Hematopoietic multipotent progenitor cell treated with erythropoietin and hydrocortisone succinate and interleukin-3 and kit ligand, for 17 days (in vitro differentiated cells): ENCODE data around the gene PAX6.

Source experiments
- DNase-seq: peaks from one replicate; pipeline ENCODE4 v3.0.0-alpha.2; 2015; ENCODE audit warnings: low spot score

The PAX6 gene

GRCh38 chr11:31808721-31809540, 2.2 kb downstream of the PAX6 start:
- no peak for DNase-seq

DNA sequence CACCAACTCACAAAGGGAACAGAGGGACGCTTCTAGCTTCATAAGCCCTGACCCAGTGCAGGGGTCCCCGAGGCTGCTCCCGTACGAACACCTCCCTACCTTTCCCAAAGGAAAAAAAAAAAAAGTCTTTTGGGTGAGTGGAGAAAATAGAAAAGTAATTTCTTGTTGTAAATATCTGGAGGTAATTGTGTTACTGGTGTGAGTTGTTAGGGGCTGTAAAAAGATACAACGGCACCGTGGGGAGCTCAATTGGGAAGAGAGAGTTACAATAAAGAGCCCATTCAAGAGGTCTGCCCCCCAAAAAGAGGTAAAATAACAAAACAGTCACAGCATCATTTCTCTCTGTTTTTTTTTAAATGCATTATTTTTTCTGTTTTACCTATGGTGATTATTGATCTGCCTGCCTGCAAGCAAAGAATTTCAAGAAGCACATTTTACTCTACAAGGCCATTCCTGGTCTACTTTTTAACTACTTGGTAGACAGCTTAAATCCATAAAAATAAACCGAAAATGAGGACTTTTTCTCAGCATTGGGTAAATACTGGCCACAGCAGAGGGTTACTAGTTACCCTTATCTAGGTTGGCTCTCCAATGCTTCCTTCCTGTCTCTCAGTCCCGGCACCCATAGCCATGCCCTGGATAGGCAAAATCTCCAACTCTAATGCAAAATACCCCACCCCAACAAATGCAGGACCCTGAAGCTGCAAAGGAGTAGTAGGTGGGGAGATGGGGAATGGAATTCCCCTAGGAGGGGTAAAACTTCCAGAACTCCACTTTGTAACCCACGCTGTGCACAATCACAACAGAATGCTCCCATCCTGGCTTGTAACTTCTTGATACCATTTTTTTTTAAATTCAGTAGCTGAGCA, 3.1 kb downstream of the PAX6 start:
- DNase-seq, result no peak

DNA sequence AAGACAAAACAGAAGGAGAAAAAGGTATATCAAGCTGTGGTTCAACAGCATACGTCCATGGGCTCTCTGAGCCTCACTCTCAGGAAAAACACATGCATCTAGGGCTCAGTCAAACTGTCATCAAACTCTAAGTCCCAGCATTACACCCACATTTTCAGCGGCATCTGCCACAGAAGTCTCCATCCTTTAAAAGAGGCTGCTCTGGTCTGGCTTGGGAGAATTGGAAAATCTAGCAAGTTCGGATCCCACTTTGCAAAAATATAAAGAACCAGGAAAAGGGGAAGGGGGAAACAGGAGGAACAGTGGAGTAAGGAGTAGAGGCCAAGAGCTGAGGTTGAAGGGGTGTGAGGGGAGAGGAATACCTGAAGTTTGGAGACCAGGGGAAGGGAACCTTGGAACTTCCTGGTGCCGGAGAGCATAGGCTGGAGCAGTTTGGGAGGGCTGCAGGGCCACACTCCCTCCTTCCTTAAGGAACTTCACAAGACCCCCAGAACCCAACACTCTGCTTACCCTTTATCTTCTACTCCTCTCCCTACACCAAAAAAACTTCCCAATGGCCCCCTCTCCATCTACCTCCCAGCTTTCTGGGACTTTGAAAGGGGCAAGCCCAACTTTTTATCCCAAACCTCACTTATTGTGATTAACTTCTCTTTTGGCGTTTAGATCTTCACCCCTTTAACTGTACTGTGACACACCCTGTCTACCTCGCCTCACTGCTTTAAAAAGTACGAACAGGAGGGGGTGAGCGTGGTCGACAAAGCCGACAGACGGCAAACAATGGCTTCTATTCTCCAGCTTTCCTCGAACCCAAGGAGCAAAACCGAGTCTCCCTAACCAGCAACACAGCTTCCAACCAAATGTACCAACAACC, 4.0 kb downstream of the PAX6 start:
- DNase-seq, result no peak

DNA sequence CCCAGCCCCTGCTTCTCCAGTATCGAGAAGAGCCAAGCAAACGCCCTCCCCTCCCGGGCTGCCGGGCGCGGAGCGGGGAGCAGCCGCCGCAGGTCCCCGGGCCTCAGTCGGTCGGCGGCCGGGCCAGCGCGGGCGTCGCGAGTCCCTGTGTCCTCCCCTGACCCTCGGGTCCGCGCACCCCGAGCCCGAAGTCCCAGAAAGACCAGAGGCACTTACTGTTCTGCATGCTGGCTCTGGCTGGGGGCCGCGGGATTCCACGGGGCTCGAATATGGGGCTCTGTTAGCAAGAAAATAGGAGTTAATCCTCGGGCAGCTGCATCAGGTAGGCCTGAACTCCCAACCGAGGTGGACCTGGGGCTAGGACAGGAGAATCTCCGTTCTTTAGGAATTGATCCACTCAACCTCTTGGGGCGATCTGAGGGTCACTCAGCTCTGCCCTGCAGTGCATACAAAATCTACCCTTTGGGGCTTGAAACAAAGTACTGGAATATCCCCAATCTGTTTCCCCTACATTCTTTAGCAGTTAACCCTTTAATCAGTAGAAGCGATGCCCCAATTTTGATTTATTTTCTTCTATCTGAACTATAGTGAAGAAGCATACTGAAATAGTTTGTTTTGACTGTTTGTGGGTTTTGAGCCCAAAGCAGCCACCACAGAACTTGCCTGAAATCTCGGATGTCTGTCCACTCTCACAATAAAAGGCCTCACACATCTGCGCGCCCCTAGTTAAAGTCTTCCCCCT, 4.8 kb downstream of the PAX6 start:
- no peak for DNase-seq

DNA sequence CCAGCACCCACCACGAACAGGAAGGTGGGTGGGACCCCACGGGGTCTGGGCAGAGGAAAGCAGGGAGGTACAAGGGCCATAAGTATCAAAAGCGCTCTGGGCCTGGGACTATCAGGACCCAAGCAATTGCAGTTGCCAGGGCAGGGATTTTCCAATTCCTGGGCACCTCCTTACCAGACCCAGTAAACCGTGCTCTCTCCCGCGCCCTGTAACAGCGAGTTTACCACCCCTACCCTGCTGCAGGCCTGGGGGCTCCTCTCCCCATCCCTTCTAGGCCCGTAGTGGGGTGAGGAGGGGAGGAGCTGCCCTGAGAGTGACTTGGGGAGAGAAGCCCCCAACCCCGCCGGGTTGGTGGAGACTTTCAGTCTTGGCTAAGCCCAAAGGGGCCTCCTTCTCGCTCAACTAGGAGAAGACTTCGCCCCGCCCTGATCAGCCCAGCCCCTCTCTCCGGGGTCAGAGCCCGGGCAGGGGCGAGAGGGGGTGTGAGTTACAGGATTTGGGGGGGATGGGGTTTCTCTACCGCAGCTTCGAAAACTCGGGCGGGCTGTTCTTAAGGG, 5.4 kb downstream of the PAX6 start:
- DNase-seq, result no peak

DNA sequence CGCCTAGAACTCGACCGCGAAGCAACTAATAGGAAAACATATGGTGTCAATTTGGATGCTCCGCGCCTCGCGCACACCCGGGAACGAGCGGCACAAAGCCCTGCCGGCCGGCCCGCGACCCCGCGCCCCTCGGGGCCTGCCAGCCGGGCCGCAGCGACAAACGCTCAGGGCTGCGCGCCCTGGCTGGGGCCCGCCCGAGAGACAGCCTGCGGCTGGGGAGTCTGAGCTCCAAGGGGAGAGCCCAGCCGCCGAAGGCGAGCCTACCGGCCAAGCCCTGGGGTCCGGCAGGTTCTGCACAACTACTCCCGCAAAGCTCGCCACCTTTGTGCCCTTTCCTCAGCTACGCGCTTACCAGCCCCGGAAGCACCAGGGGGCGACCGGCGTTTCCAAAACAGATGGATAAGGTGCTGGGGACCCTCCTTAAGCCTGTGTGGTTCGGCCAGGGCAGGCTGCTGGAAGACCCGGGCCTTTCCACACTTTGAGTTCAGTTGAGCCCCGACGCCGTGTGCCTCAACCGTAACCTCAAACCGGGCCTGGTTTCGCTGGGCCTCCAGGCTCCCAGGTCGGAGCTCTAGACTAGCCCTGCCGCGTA, 6.0 kb downstream of the PAX6 start:
- no peak for DNase-seq

GRCh38 chr11:31804312-31805036, 6.6 kb downstream of the PAX6 start:
- DNase-seq, result no peak

- no peak for DNase-seq
Measured at GRCh38 chr11:31803813-31804311, 7.3 kb downstream of the PAX6 start.

- no peak for DNase-seq
Measured at GRCh38 chr11:31802990-31803812, 7.9 kb downstream of the PAX6 start.

DNA sequence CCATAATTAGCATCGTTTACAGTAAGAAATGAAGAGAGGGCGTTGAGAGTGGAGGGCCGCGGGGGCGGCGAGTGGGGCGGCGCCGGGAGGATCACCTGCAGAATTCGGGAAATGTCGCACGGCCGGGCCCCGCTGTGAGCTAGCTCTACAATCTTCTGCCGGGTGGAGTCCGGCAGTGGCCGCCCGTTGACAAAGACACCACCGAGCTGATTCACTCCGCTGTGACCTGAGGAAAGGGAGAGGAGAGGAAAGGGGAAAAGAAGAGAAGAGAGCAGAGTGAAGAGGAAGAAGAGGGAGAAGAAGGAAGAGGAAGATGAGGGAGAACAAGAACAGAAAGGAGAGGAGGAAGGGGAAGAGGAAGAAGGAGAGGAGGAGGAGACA, 8.5 kb downstream of the PAX6 start:
- DNase-seq, result no peak

GRCh38 chr11:31802000-31802551, 9.0 kb downstream of the PAX6 start:
- no peak for DNase-seq

DNA sequence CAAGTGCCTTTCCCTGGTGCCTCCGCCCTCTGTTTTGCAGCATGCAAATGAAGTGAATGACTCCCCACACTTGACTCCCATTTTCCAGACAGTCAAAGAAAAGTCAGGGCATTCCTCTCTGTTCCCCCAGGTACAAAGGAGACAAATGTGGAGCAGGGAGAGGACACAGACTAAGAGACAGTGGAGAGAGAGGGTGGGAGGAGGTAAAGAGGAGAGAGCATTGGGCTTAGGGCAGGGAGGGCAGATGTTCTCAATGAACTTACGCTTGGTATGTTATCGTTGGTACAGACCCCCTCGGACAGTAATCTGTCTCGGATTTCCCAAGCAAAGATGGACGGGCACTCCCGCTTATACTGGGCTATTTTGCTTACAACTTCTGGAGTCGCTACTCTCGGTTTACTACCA, 9.8 kb downstream of the PAX6 start:
- no peak for DNase-seq

DNA sequence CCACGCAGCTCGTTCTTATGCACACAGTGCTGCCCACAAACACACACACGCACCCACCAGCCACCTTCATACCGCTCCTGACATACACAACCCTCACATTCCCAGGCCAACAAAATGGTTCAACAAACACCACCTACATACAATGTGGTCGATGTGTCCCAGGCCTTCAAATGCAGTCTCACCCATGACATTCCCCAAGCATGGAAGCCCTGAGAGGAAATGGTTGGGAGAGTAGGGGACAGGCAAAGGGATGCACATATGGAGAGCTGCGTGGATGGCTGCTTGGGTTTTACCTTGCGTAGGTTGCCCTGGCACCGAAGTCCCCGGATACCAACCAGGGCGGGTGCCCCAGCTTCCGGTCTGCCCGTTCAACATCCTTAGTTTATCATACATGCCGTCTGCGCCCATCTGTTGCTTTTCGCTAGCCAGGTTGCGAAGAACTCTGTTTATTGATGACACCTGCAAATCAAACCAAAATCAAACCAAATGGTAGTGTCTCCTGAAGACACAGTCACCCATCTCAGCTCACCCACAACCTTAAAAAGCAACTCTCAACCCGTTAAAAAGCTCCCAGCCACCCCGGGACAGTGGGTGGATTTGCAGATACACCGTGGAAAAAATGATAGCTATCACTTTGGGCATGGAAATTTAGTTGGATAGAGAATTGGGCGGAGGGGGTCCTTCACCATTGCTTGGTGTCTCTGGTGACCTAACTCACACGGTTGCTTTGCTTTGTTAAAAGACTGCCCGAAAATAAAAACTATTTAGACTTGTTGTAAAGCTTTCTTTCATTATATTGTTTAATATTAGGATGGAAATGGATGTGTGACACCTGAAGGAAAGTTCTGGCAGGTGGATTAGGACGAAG, 10.5 kb downstream of the PAX6 start:
- no peak for DNase-seq

GRCh38 chr11:31799435-31800397, 11.4 kb downstream of the PAX6 start:
- no peak for DNase-seq

DNA sequence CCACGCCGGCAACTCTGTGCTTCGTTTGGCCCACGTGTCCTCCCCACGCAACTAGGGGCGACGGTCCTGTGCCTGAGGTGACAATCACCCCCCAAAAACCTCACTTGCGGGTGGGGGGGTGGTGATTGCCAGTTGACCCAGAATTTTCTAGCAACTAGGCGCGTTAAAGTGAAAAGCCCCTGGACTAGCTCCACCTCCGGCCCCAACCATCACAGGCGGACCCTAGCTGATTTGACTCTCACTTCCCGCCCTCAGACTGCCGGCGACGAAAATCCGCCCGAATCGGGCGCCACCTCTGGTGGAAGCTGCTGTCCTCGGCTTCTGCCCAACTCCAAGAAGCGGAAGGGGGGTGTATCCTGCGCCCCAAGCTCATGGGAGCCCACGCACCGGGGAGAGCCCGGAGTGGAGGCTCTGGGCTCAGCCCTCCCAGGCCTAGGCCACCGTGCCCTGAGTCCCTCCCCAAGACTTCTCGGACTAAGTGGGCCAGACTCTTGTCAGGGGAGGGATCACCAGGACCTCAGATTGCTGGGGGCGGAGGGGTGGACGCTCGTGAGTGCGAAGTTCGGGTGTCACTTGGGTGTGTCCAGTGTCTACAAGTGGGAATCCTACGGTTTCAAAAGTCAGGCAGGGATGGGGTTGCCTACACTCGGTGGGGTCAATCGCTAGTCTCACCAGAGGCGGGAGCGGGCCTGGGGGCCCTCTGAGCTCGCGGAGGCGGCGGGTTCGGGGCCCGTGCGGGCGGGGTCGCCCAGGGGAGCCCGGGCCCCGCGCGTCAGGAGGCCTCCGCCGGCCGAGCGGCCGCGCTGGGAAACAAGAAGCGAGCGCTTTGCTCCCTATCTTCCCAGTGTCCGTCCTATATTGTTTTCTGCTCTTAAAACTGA, 12.3 kb downstream of the PAX6 start:
- DNase-seq, result no peak
